Neuronal stem cell (in vitro differentiated cells): ENCODE data around the gene DEPDC4. TPM values are rescaled to one million over a fixed set of nuclear protein-coding genes. Genes with fewer than 3 reads are reported as not detected.
"Not testable (repeated sequence)": the region's sequence is repeated elsewhere in the genome, so short reads cannot be mapped to it uniquely, and the experiment has no call there.

Experiments used
- DNase-seq: peaks from one replicate; pipeline ENCODE4 v3.0.0-alpha.2; 2013; ENCODE audit warnings: low spot score
- H2AFZ ChIP-seq: one replicate; pipeline ENCODE4 v1.6.1; 2013; ENCODE audit warnings: mild to moderate bottlenecking, low read length, inconsistent platforms
- H2AK5ac ChIP-seq: 2 replicates; pipeline ENCODE4 v1.6.1; 2013; ENCODE audit warnings: low read depth, mild to moderate bottlenecking, inconsistent platforms, low read length, moderate library complexity, mixed read lengths
- H2BK120ac ChIP-seq: 2 replicates; pipeline ENCODE4 v1.6.1; 2013; ENCODE audit warnings: low read depth, mild to moderate bottlenecking, inconsistent platforms, low read length, moderate library complexity, mixed read lengths
- H2BK12ac ChIP-seq: one replicate; pipeline ENCODE4 v1.6.1; 2013; ENCODE audit warnings: low read length, inconsistent platforms
- H2BK15ac ChIP-seq: 2 replicates; pipeline ENCODE4 v1.6.1; 2013; ENCODE audit warnings: mild to moderate bottlenecking, low read length, inconsistent platforms, mixed read lengths
- H2BK5ac ChIP-seq: one replicate; pipeline ENCODE4 v1.6.1; 2013; ENCODE audit warnings: inconsistent platforms, mild to moderate bottlenecking, low read length, moderate library complexity
- H3K14ac ChIP-seq: one replicate; pipeline ENCODE4 v1.6.1; 2013; ENCODE audit warnings: low read length, inconsistent platforms
- H3K18ac ChIP-seq: 2 replicates; pipeline ENCODE4 v1.6.1; 2013; ENCODE audit warnings: low read length, inconsistent platforms
- H3K23ac ChIP-seq: 2 replicates; pipeline ENCODE4 v1.6.1; 2013; ENCODE audit warnings: low read depth, mild to moderate bottlenecking, mixed read lengths, low read length, inconsistent platforms; ENCODE audit not compliant: poor library complexity
- H3K27ac ChIP-seq: replicated peaks from 3 replicates; pipeline ENCODE4 v1.5.1; 2013; ENCODE audit warnings: low read length, inconsistent platforms
- H3K27me3 ChIP-seq, 3 experiments: 2 replicates each; pipeline ENCODE4 v1.6.1; 2013; ENCODE audit warnings: low read length in 3 of 3, mild to moderate bottlenecking in 2 of 3, inconsistent platforms in 1 of 3, low read depth in 1 of 3, mixed read lengths in 1 of 3, moderate library complexity in 1 of 3; ENCODE audit not compliant: control insufficient read depth in 3 of 3, insufficient read depth in 3 of 3
- H3K36me3 ChIP-seq, 2 donors: replicated peaks in 1 of 2; 2 replicates each; pipeline ENCODE4 v1.6.1; 2013; ENCODE audit warnings: low read length in 2 of 2; ENCODE audit not compliant: control insufficient read depth in 2 of 2, insufficient read depth in 2 of 2
- H3K4ac ChIP-seq: 2 replicates; pipeline ENCODE4 v1.6.1; 2013; ENCODE audit warnings: inconsistent platforms, mild to moderate bottlenecking, low read length, moderate library complexity
- H3K4me1 ChIP-seq, 2 donors: 1 replicate in 1 of 2; 2 replicates in 1 of 2; pipeline ENCODE4 v1.6.1; 2013; ENCODE audit warnings: low read length in 2 of 2, low read depth in 1 of 2; ENCODE audit not compliant: control insufficient read depth in 2 of 2, insufficient read depth in 1 of 2
- H3K4me2 ChIP-seq: one replicate; pipeline ENCODE4 v1.6.1; 2013; ENCODE audit warnings: mild to moderate bottlenecking, low read length, inconsistent platforms; ENCODE audit not compliant: insufficient read depth, poor library complexity, severe bottlenecking
- H3K4me3 ChIP-seq, 2 donors: 2 replicates each; pipeline ENCODE4 v1.5.1; 2013; ENCODE audit warnings: low read length in 2 of 2, mild to moderate bottlenecking in 2 of 2, inconsistent platforms in 1 of 2, moderate library complexity in 1 of 2
- H3K79me1 ChIP-seq: one replicate; pipeline ENCODE4 v1.6.1; 2013; ENCODE audit warnings: low read depth, mild to moderate bottlenecking, inconsistent platforms, low read length, moderate library complexity
- H3K9ac ChIP-seq: one replicate; pipeline ENCODE4 v1.6.1; 2013; ENCODE audit warnings: mild to moderate bottlenecking, low read depth, low read length, inconsistent platforms; ENCODE audit not compliant: poor library complexity
- H3K9me3 ChIP-seq, 2 donors: replicated peaks in 1 of 2; 2 replicates each; pipeline versions ENCODE3 to v1.6.1; 2013; ENCODE audit warnings: low read length in 2 of 2, mild to moderate bottlenecking in 2 of 2, inconsistent platforms in 1 of 2, low read depth in 1 of 2, mixed read lengths in 1 of 2, moderate library complexity in 1 of 2; ENCODE audit not compliant: control insufficient read depth in 2 of 2, insufficient read depth in 1 of 2
- H4K8ac ChIP-seq: one replicate; pipeline ENCODE4 v1.6.1; 2013; ENCODE audit warnings: low read depth, mild to moderate bottlenecking, inconsistent platforms, low read length, moderate library complexity
- H4K91ac ChIP-seq: one replicate; pipeline ENCODE4 v1.6.1; 2013; ENCODE audit warnings: low read length, low read depth, mild to moderate bottlenecking, inconsistent platforms; ENCODE audit not compliant: poor library complexity
- WGBS, 2 donors: extraction: QIAGEN DNeasy Blood & Tissue Kit; methylation state at CpG; one replicate each; pipeline ENCODE4 v1.1.7; 2013; ENCODE audit warnings: missing lambda C conversion rate in 2 of 2, mixed read lengths in 1 of 2; ENCODE audit not compliant: insufficient read length in 2 of 2, insufficient replicate concordance in 1 of 2; ENCODE audit errors: extremely low coverage in 2 of 2; 5-methylcytosine and 5-hydroxymethylcytosine counted together
- polyA plus RNA-seq, 2 experiments: library from polyadenylated mRNA; stranded (reverse); fragments of 200-250 nt; gene quantifications; one replicate each; pipeline ENCODE4 v1.2.3, GENCODE V29; 2013

The DEPDC4 gene
- 6.5 TPM for polyA plus RNA-seq (2013, experiment 1 of 2)
- polyA plus RNA-seq (2013, experiment 2 of 2), result 7.0 TPM

DNA sequence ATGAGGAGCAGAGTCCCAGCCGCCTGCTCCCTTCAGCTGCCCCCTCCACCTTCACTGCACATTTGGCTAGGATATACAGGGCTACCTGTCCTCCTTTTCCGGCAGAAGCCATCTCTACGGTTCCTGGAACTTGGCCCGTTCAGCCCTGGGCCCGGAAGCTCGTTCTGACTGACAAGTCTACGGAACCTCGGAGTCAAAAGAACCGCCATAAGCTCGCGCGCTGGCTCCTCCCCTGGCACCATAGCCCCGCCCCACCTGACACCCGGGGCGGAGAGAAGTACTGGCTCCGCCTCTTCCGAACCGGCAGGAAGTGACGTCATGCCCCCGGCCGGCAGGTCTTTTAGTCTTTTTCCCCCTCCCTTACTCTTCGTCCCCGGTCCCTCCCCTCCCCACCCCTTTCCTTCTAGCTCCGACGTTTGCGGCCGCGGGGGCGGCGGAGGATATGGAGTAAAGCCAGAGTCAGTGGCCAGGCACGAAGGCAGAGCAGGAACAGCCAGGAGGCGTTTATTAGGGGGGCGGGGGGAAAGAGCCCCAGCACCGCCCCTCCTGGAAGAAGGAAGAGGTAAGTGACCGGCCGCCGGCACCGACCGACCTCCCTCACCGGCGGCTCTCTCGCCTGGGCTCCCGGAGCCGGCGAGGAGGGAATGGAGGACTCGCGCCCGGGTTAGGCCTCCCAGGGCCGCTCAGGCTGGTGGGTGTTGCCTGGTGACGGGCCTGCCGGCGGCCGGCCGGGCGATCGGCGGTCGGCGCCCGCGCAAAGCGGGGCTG is at the start of gene DEPDC4, which contains the start of gene SCYL2:
Gene DEPDC4, minus strand, starts transcription at position 245 of the 768 bp plus-strand sequence. Its CDS starts 3 bp downstream, at position 242.
Gene SCYL2, plus strand, starts transcription at position 343 of the 768 bp plus-strand sequence. CDS start 15,794 bp downstream, outside the sequence.
- Histone ChIP-seq H4K8ac (no peak within 1 kb of the TSS), H2BK12ac (peak within 1 kb of the TSS; percentile 41), H2BK15ac (peak within 1 kb of the TSS; percentile 49), H3K4me1 (peaks cover 5 to 9% of the 10 kb centered on the region in 2 donors), H3K23ac (peak within 1 kb of the TSS; percentile 85), H2AK5ac (no peak within 1 kb of the TSS), H3K4ac (peak within 1 kb of the TSS; percentile 76), H2BK5ac (peak within 1 kb of the TSS; percentile 90), H3K9ac (peak within 1 kb of the TSS; percentile 96), H3K27me3 (no peaks in the 10 kb centered on the region), H3K14ac (peak within 1 kb of the TSS; percentile 94), H3K36me3 (peaks cover 0 to 19% of the 10 kb centered on the region in 2 donors), H3K9me3 (no peaks in the 10 kb centered on the region), H3K18ac (peak within 1 kb of the TSS; percentile 99), H2AFZ (peak within 1 kb of the TSS; percentile 96), H3K79me1 (peaks cover 2% of the 10 kb centered on the region), H4K91ac (no peak within 1 kb of the TSS), H3K4me3 (peak within 1 kb of the TSS; percentile 76 to 99), H3K4me2 (peak within 1 kb of the TSS; percentile 64), H2BK120ac (no peak within 1 kb of the TSS), H3K27ac (peak within 1 kb of the TSS; percentile 92)
- peak; percentile 95 for DNase-seq
- no CpG with 5 or more reads among the region's 62 CpGs for WGBS, 2 donors

DNA sequence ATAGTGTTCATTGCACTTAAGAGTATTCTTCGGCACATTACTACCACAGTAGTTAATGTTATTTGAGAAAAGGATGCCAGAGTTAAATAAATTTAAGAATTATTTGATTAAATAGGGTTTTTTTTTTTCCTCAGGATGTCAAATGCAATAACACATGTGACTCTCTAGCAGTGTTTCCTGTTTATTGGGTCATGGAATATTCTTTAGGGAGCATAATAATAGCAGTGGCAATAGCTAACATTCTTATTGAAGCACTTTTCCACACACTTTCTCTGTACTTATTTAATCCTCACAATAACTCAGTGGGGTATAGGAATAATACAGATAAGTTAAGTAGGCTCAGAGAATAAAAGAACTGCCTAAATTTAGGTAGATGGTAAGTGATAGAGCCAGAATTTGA is 44.4 kb upstream of the DEPDC4 start:
- no peak overlapping the region for H2AFZ ChIP-seq
- H3K4ac ChIP-seq, result no peak overlapping the region
- WGBS, 2 donors, result no CpG with 5 or more reads among the region's 1 CpG
- no peak overlapping the region for H2AK5ac ChIP-seq
- H2BK5ac ChIP-seq, result no peak overlapping the region
- H2BK15ac ChIP-seq, result no peak overlapping the region
- H3K9me3 ChIP-seq, result peaks cover 0 to 4% of the 10 kb centered on the region in 2 donors
- no peak overlapping the region for H3K4me2 ChIP-seq
- H3K79me1 ChIP-seq, result no peaks in the 10 kb centered on the region
- no peak overlapping the region for H2BK120ac ChIP-seq
- no peak for DNase-seq
- no peak overlapping the region for H3K18ac ChIP-seq
- H3K36me3 ChIP-seq, result peaks cover 9 to 73% of the 10 kb centered on the region in 2 donors
- H4K91ac ChIP-seq, result no peak overlapping the region
- no peak overlapping the region for H3K14ac ChIP-seq
- H3K23ac ChIP-seq, result no peak overlapping the region
- H3K9ac ChIP-seq, result no peak overlapping the region
- H3K4me1 ChIP-seq, result no peaks in the 10 kb centered on the region
- no peak overlapping the region for H3K4me3 ChIP-seq
- no peak overlapping the region for H3K27ac ChIP-seq
- H4K8ac ChIP-seq, result no peak overlapping the region
- no peaks in the 10 kb centered on the region for H3K27me3 ChIP-seq
- no peak overlapping the region for H2BK12ac ChIP-seq

DNA sequence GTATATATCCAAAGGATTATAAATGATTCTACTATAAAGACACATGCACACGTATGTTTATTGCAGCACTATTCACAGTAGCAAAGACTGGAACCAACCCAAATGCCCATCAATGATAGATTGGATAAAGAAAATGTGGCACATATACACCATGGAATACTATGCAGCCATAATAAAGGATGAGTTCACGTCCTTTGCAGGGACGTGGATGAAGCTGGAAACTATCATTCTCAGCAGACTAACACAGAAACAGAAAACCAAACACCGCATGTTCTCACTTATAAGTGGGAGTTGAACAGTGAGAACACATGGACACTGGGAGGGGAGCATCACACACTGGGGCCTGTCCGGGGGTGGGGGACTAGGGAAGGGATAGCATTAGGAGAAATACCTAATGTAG is 41.3 kb upstream of the DEPDC4 start:
- H4K8ac ChIP-seq, H2BK12ac ChIP-seq, H2AFZ ChIP-seq, H2AK5ac ChIP-seq, H3K27ac ChIP-seq, H3K79me1 ChIP-seq, H2BK15ac ChIP-seq, H3K4me1 ChIP-seq, H4K91ac ChIP-seq, H3K14ac ChIP-seq, H3K4me3 ChIP-seq, H2BK5ac ChIP-seq, H3K4ac ChIP-seq, H3K9ac ChIP-seq, H3K27me3 ChIP-seq, H2BK120ac ChIP-seq, H3K23ac ChIP-seq, H3K18ac ChIP-seq, H3K4me2 ChIP-seq, DNase-seq: not testable (repeated sequence)
- H3K36me3 ChIP-seq, result peaks cover 20 to 60% of the 10 kb centered on the region in 2 donors
- no CpG with 5 or more reads among the region's 5 CpGs for WGBS, 2 donors
- peaks cover 4 to 18% of the 10 kb centered on the region in 2 donors for H3K9me3 ChIP-seq

- H2BK5ac ChIP-seq, DNase-seq, H3K4ac ChIP-seq, H3K27ac ChIP-seq, H3K23ac ChIP-seq, H3K4me1 ChIP-seq, H4K91ac ChIP-seq, H2BK12ac ChIP-seq, H2AK5ac ChIP-seq, H3K4me3 ChIP-seq, H3K27me3 ChIP-seq, H2AFZ ChIP-seq, H2BK120ac ChIP-seq, H3K14ac ChIP-seq, H2BK15ac ChIP-seq, H3K4me2 ChIP-seq, H3K9ac ChIP-seq, H3K79me1 ChIP-seq, H3K18ac ChIP-seq: not testable (repeated sequence)
- Histone ChIP-seq H4K8ac (peak overlapping the region; percentile 4), H3K9me3 (peaks cover 11 to 42% of the 10 kb centered on the region in 2 donors), H3K36me3 (peaks cover 22 to 60% of the 10 kb centered on the region in 2 donors)
- no CpG with 5 or more reads among the region's 7 CpGs for WGBS, 2 donors
Measured at GRCh38 chr12:100304334-100304733, 37.5 kb upstream of the DEPDC4 start.
